DOHH2 (cell line): ENCODE data around the gene SIRT1.

Experiments used
- H3F3A ChIP-seq: fragments of 200-600 bp; sonication (generic), shearing (Covaris generic); 2 replicates; pipeline ENCODE4 v1.6.0; 2016; ENCODE audit warnings: antibody characterized with exemption, mild to moderate bottlenecking; ENCODE audit not compliant: control insufficient read depth, insufficient read depth
- H3K27ac ChIP-seq: fragments of 200-600 bp; sonication (generic); 2 replicates; pipeline ENCODE4 v1.5.1; 2014; ENCODE audit warnings: low read depth, mild to moderate bottlenecking, low read length, moderate library complexity
- H3K27me3 ChIP-seq: fragments of 200-600 bp; sonication (generic); 2 replicates; pipeline ENCODE4 v1.6.1; 2014; ENCODE audit warnings: mild to moderate bottlenecking, low read length, mixed read lengths; ENCODE audit not compliant: control insufficient read depth
- H3K36me3 ChIP-seq: fragments of 200-600 bp; sonication (generic); 2 replicates; pipeline ENCODE4 v1.6.1; 2014; ENCODE audit warnings: mild to moderate bottlenecking, low read length, moderate library complexity, mixed read lengths; ENCODE audit not compliant: control insufficient read depth
- H3K4me1 ChIP-seq: fragments of 200-600 bp; sonication (generic); 2 replicates; pipeline ENCODE4 v1.6.1; 2014; ENCODE audit warnings: mild to moderate bottlenecking, low read length, mixed read lengths; ENCODE audit not compliant: control insufficient read depth
- H3K4me2 ChIP-seq: fragments of 200-600 bp; sonication (generic); 2 replicates; pipeline ENCODE4 v1.6.0; 2014; ENCODE audit warnings: mild to moderate bottlenecking, low read length, moderate library complexity
- H3K4me3 ChIP-seq: fragments of 200-600 bp; sonication (generic); 2 replicates; pipeline ENCODE4 v1.5.1; 2014; ENCODE audit warnings: mild to moderate bottlenecking, low read length, mixed read lengths
- H3K79me2 ChIP-seq: fragments of 200-600 bp; sonication (generic); 2 replicates; pipeline ENCODE4 v1.6.1; 2014; ENCODE audit warnings: mild to moderate bottlenecking, low read length, mixed read lengths; ENCODE audit not compliant: control insufficient read depth
- H3K9me2 ChIP-seq: fragments of 200-600 bp; sonication (generic); replicated peaks from 2 replicates; pipeline ENCODE4 v1.6.1; 2014; ENCODE audit warnings: mild to moderate bottlenecking, low read length, mixed read lengths; ENCODE audit not compliant: control insufficient read depth
- H3K9me3 ChIP-seq: fragments of 200-600 bp; sonication (generic); 2 replicates; pipeline ENCODE4 v1.6.1; 2014; ENCODE audit warnings: antibody characterized with exemption, low read length, mixed read lengths; ENCODE audit not compliant: control insufficient read depth, insufficient read depth
- H4K20me1 ChIP-seq: fragments of 200-600 bp; sonication (generic); 2 replicates; pipeline ENCODE4 v1.6.0; 2014; ENCODE audit warnings: low read depth, mild to moderate bottlenecking, antibody characterized with exemption, low read length, moderate library complexity; ENCODE audit not compliant: control insufficient read depth, insufficient read depth
- CTCF ChIP-seq: fragments of 200-600 bp; sonication (generic); IDR thresholded peaks from one replicate; pipeline ENCODE4 v1.5.1; 2014; ENCODE audit warnings: antibody characterized with exemption, mild to moderate bottlenecking, low read depth, low read length; ENCODE audit not compliant: poor library complexity, severe bottlenecking
- EZH2phosphoT487 ChIP-seq: fragments of 200-600 bp; sonication (generic); IDR thresholded peaks from 2 replicates; pipeline ENCODE4 v1.6.1; 2017; ENCODE audit warnings: borderline replicate concordance, mild to moderate bottlenecking, antibody characterized with exemption, low read length, moderate library complexity, mixed read lengths

SIRT1 gene

GRCh38 chr10:67893637-67894036 lies 9.2 kb downstream of the SIRT1 start:
- H3K4me2 ChIP-seq = no peak overlapping the region
- no peak overlapping the region for H3K27ac ChIP-seq
- peaks cover 2% of the 10 kb centered on the region; the same call in 1 of the 2 replicates for H3F3A ChIP-seq
- H3K9me2 ChIP-seq = no peaks in the 10 kb centered on the region
- no peak overlapping the region for H3K4me3 ChIP-seq
- peaks cover 94% of the 10 kb centered on the region for H3K79me2 ChIP-seq
- H3K9me3 ChIP-seq = no peaks in the 10 kb centered on the region
- H4K20me1 ChIP-seq = peaks cover 3% of the 10 kb centered on the region; the same call in 1 of the 2 replicates
- H3K4me1 ChIP-seq = no peaks in the 10 kb centered on the region
- H3K27me3 ChIP-seq = no peaks in the 10 kb centered on the region
- peaks cover 92% of the 10 kb centered on the region for H3K36me3 ChIP-seq
- TF ChIP-seq CTCF (no peak), EZH2phosphoT487 (no peak)

- Histone ChIP-seq H3K9me2 (no peaks in the 10 kb centered on the region), H3K79me2 (peaks cover 58% of the 10 kb centered on the region)
- TF ChIP-seq EZH2phosphoT487 = no peak
- TF ChIP-seq CTCF = no peak
Measured at GRCh38 chr10:67903581-67903980, 19.1 kb downstream of the SIRT1 start.

GRCh38 chr10:67912331-67912946 lies 28.0 kb downstream of the SIRT1 start:
- no peak for TF ChIP-seq EZH2phosphoT487
- TF ChIP-seq CTCF = no peak
- peaks cover 38% of the 10 kb centered on the region for H3K4me1 ChIP-seq
- peaks cover 19% of the 10 kb centered on the region for H3F3A ChIP-seq
- peak overlapping the region; percentile 34 for H3K4me2 ChIP-seq
- no peaks in the 10 kb centered on the region for H4K20me1 ChIP-seq
- peak overlapping the region; percentile 29 for H3K27ac ChIP-seq
- H3K4me3 ChIP-seq = no peak overlapping the region
- no peaks in the 10 kb centered on the region for H3K27me3 ChIP-seq
- H3K9me3 ChIP-seq = no peaks in the 10 kb centered on the region
- peaks cover 93% of the 10 kb centered on the region for H3K36me3 ChIP-seq
- H3K9me2 ChIP-seq = no peaks in the 10 kb centered on the region
- peaks cover 37% of the 10 kb centered on the region for H3K79me2 ChIP-seq

More at GRCh38 chr10:67903581-67903980, 19.1 kb downstream of the SIRT1 start:
- Histone ChIP-seq H3K4me2 (no peak overlapping the region), H3K36me3 (peaks cover 77% of the 10 kb centered on the region), H3K4me3 (no peak overlapping the region), H4K20me1 (no peaks in the 10 kb centered on the region), H3K27me3 (no peaks in the 10 kb centered on the region), H3K27ac (no peak overlapping the region), H3K4me1 (no peaks in the 10 kb centered on the region), H3K9me3 (no peaks in the 10 kb centered on the region), H3F3A (no peaks in the 10 kb centered on the region)
